Measurements from ENCODE around the gene ERGIC1. TPM values are rescaled to one million over a fixed set of nuclear protein-coding genes. Genes with fewer than 3 reads are reported as not detected.
A peak's percentile ranks its signal among the peaks of the same experiment; 100 is the strongest.

ERGIC1 gene
- total and polyA plus RNA-seq, 2 of the 13 experiments (the other 11 are each of a cell fraction or from before 2014, with no cell fraction given): 78.5 to 184 TPM

GRCh38 chr5:172858511-172858989 is 24.5 kb downstream of the ERGIC1 start:
- BruUV-seq (replicated peaks): no TSS peak
- DNase-seq (ENCODE audit: low spot score) (peak; percentile 95), ATAC-seq (peak; percentile 74), FAIRE-seq (no peak)
- Histone ChIP-seq H3K27me3 (ENCODE audit: control insufficient read depth in 1 of 2, insufficient read depth in 2 of 2, low read length in 2 of 2) (no peaks in the 10 kb centered on the region), H3K9ac (ENCODE audit: insufficient read depth, low read depth, low read length) (peak overlapping the region; percentile 89), H3K27ac (ENCODE audit: extremely low read length, insufficient read depth, low read length) (peak overlapping the region; percentile 99), H3K36me3 (replicated peaks in 1 of 2; ENCODE audit: control insufficient read depth in 1 of 2, insufficient read depth in 2 of 2, low read length in 2 of 2) (peaks cover 4 to 23% of the 10 kb centered on the region in 2 experiments; a peak in 3 of 5 replicates), H2AFZ (ENCODE audit: low read length) (no peak overlapping the region), H3K4me3 (replicated peaks in 1 of 3; ENCODE audit: insufficient read depth in 1 of 3, low read depth in 2 of 3, low read length in 3 of 3) (peak overlapping the region; percentile 3 to 55 (median 5); a peak in 4 of 6 replicates), H3K4me1 (ENCODE audit: insufficient read depth, low read length) (peaks cover 98% of the 10 kb centered on the region), H4K20me1 (ENCODE audit: insufficient read depth, low read length) (no peaks in the 10 kb centered on the region; the same call in 1 of the 2 replicates), H3K4me2 (ENCODE audit: low read depth, low read length) (peak overlapping the region; percentile 79), H3K79me2 (ENCODE audit: insufficient read depth, low read length) (peaks cover 74% of the 10 kb centered on the region), H3K9me3 (ENCODE audit: low read length) (no peaks in the 10 kb centered on the region)
- intact Hi-C loops (cut with micrococcal nuclease; ENCODE audit: unreplicated experiment) (loop anchor here (2.0 kb wide), 2 partner anchors 44 to 86 kb away; no protein-coding TSS in a partner anchor), in situ Hi-C loops (cut with HindIII; ENCODE audit: extremely low pct_ligation_motif_present, low pct_unique_long_range_greater_than_20kb) (loop anchor here (10.0 kb wide), 1 partner anchor 84 kb away; the partner anchor contains the start of gene DUSP1)
- ChIA-PET CTCF (ENCODE audit: low intra/inter-chr PET ratio, low total read pairs) (interaction anchor here (0.8 to 2.1 kb wide), 2 partner anchors 44 to 87 kb away, joined by 3 to 6 read pairs; partner anchors contain the start of gene DUSP1), POLR2A (interaction anchor here (0.5 to 4.5 kb wide), 34 partner anchors 9 to 471 kb away, joined by 3 to 351 read pairs (median 8); partner anchors contain the start of genes DUSP1, ERGIC1 and RPL26L1)
- 0% methylated on average over 4 of the region's 12 CpGs for WGBS (ENCODE audit: low lambda C conversion rate)
- TF ChIP-seq ZNF562 (CRISPR knock-in tag; IDR thresholded peaks at IDR 0.05; ENCODE audit: borderline replicate concordance): no peak
- peak; percentile 26 for TF ChIP-seq ZNF703 (CRISPR knock-in tag; IDR thresholded peaks at IDR 0.05; ENCODE audit: borderline replicate concordance)
- TF ChIP-seq ZNF138 (CRISPR knock-in tag; IDR thresholded peaks at IDR 0.05; ENCODE audit: low read depth): no peak
- TF ChIP-seq HDAC1 (CRISPR knock-in tag; IDR thresholded peaks at IDR 0.05): peak; percentile 75
- peak; percentile 80 for TF ChIP-seq MIXL1 (CRISPR knock-in tag; IDR thresholded peaks at IDR 0.05)
- TF ChIP-seq RNF219 (CRISPR knock-in tag; IDR thresholded peaks at IDR 0.05): no peak
- TF ChIP-seq BORCS8-MEF2B (CRISPR knock-in tag; IDR thresholded peaks at IDR 0.05): peak; percentile 13; the same call in 1 of the 2 replicates
- TF ChIP-seq KDM5B (CRISPR knock-in tag; IDR thresholded peaks at IDR 0.05; ENCODE audit: borderline replicate concordance): no peak; the same call in 1 of the 2 replicates
- TF ChIP-seq CBX2 (IDR thresholded peaks at IDR 0.05; ENCODE audit: low read depth, low read length): no peak
- TF ChIP-seq CBX2 (CRISPR knock-in tag; IDR thresholded peaks at IDR 0.05; ENCODE audit: low read depth): no peak
- peak; percentile 72; the same call in 1 of the 3 replicates for TF ChIP-seq MXI1 (IDR thresholded peaks at IDR 0.05; ENCODE audit: borderline replicate concordance, low read depth, low read length)
- no peak for TF ChIP-seq LBX2 (CRISPR knock-in tag; IDR thresholded peaks at IDR 0.05; ENCODE audit: borderline replicate concordance)
- TF ChIP-seq DMTF1 (CRISPR knock-in tag; IDR thresholded peaks at IDR 0.05): no peak
- no peak for TF ChIP-seq AKAP8 (CRISPR knock-in tag; IDR thresholded peaks at IDR 0.05)
- TF ChIP-seq STAG1 (CRISPR knock-in tag; IDR thresholded peaks at IDR 0.05): peak; percentile 23; the same call in 1 of the 2 replicates
- TF ChIP-seq KLF12 (CRISPR knock-in tag; IDR thresholded peaks at IDR 0.05; ENCODE audit: borderline replicate concordance): peak; percentile 60; the same call in 1 of the 2 replicates
- TF ChIP-seq, protein P1, sequence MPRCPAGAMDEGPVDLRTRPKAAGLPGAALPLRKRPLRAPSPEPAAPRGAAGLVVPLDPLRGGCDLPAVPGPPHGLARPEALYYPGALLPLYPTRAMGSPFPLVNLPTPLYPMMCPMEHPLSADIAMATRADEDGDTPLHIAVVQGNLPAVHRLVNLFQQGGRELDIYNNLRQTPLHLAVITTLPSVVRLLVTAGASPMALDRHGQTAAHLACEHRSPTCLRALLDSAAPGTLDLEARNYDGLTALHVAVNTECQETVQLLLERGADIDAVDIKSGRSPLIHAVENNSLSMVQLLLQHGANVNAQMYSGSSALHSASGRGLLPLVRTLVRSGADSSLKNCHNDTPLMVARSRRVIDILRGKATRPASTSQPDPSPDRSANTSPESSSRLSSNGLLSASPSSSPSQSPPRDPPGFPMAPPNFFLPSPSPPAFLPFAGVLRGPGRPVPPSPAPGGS (CRISPR knock-in tag; IDR thresholded peaks at IDR 0.05): no peak
- TF ChIP-seq ZNF839 (CRISPR knock-in tag; IDR thresholded peaks at IDR 0.05; ENCODE audit: borderline replicate concordance): no peak
- no peak for TF ChIP-seq RFXANK (CRISPR knock-in tag; IDR thresholded peaks at IDR 0.05)
